H1 (cell line): ENCODE measurements around the gene PXDN. TPM values are rescaled to one million over a fixed set of nuclear protein-coding genes. Genes with fewer than 3 reads are reported as not detected.

ENCODE experiments used
- CTCF ChIA-PET: fragments of 300-600 bp; sonication (Branson Sonifier 250); formaldehyde crosslinking; loops from one replicate; lab custom pipeline; 2021; ENCODE audit not compliant: partially characterized antibody; lab: Charles Lee
- POLR2A ChIA-PET: fragments of 300-600 bp; sonication (Branson Sonifier 250); formaldehyde crosslinking; loops from one replicate; lab custom pipeline; 2021; ENCODE audit warnings: inconsistent platforms; ENCODE audit not compliant: partially characterized antibody; lab: Charles Lee
- DNase-seq, 2 experiments: peaks; one replicate each; pipeline versions ENCODE4 v3.0.0 to v3.0.0-alpha.2; 2010 to 2022; ENCODE audit warnings: low spot score in 2 of 2, low read depth in 1 of 2, mixed read lengths in 1 of 2
- FAIRE-seq: peaks from 2 replicates; lab custom pipeline; 2011; peaks lifted over from hg19 to GRCh38; lab: Jason Lieb, UNC
- H2AFZ ChIP-seq: 2 replicates; pipeline ENCODE4 v1.8.1; 2012; ENCODE audit warnings: low read length, inconsistent platforms
- H2AK5ac ChIP-seq: 2 replicates; pipeline ENCODE4 v1.6.1; 2013; ENCODE audit warnings: low read depth, low read length
- H2BK120ac ChIP-seq: replicated peaks from 2 replicates; pipeline ENCODE3; 2013; ENCODE audit warnings: low read depth, low read length, inconsistent platforms
- H2BK12ac ChIP-seq: 2 replicates; pipeline ENCODE4 v1.6.1; 2013; ENCODE audit warnings: low read depth, low read length
- H2BK15ac ChIP-seq: 2 replicates; pipeline ENCODE4 v1.6.1; 2013; ENCODE audit warnings: low read length
- H2BK20ac ChIP-seq: 2 replicates; pipeline ENCODE4 v1.6.1; 2013; ENCODE audit warnings: low read length
- H2BK5ac ChIP-seq: 2 replicates; pipeline ENCODE4 v1.6.1; 2013; ENCODE audit warnings: low read depth, low read length
- H3K14ac ChIP-seq: 2 replicates; pipeline ENCODE4 v1.6.1; 2013; ENCODE audit warnings: inconsistent platforms; ENCODE audit not compliant: insufficient read length
- H3K18ac ChIP-seq: 2 replicates; pipeline ENCODE4 v1.6.1; 2013; ENCODE audit warnings: low read length; ENCODE audit errors: extremely low read depth
- H3K23ac ChIP-seq: 2 replicates; pipeline ENCODE4 v1.6.1; 2013; ENCODE audit warnings: inconsistent platforms; ENCODE audit not compliant: insufficient read length
- H3K23me2 ChIP-seq: 2 replicates; pipeline ENCODE4 v1.6.1; 2013; ENCODE audit warnings: low read depth, low read length
- H3K27ac ChIP-seq: 2 replicates; pipeline ENCODE4 v1.6.1; 2011; ENCODE audit warnings: low read depth, low read length, inconsistent platforms
- H3K27me3 ChIP-seq, 4 experiments: replicated peaks in 1 of 4; 1 replicate in 1 of 4; 2 replicates in 3 of 4; pipeline versions ENCODE4 v1.6.1 to v1.8.1; 2011 to 2013; ENCODE audit warnings: low read length in 3 of 4, mild to moderate bottlenecking in 3 of 4, inconsistent platforms in 2 of 4, mixed read lengths in 2 of 4, moderate library complexity in 1 of 4; ENCODE audit not compliant: control insufficient read depth in 3 of 4, insufficient read depth in 3 of 4; ENCODE audit errors: extremely low read depth in 1 of 4
- H3K36me3 ChIP-seq, 4 experiments: 2 replicates each; pipeline versions ENCODE4 v1.6.1 to v1.8.1; 2011 to 2013; ENCODE audit warnings: mild to moderate bottlenecking in 4 of 4, low read length in 3 of 4, moderate library complexity in 2 of 4, control low read depth in 1 of 4, inconsistent platforms in 1 of 4; ENCODE audit not compliant: insufficient read depth in 4 of 4, control insufficient read depth in 2 of 4
- H3K4ac ChIP-seq: replicated peaks from 2 replicates; pipeline ENCODE3; 2013; ENCODE audit warnings: low read length, low read depth, mixed read lengths, inconsistent platforms; ENCODE audit not compliant: insufficient read length
- H3K4me1 ChIP-seq, 4 experiments: replicated peaks in 1 of 4; 1 replicate in 1 of 4; 2 replicates in 3 of 4; pipeline versions ENCODE4 v1.6.1 to v1.8.1; 2011 to 2013; ENCODE audit warnings: low read length in 3 of 4, inconsistent platforms in 2 of 4, mixed read lengths in 1 of 4; ENCODE audit not compliant: insufficient read depth in 4 of 4, control insufficient read depth in 3 of 4
- H3K4me2 ChIP-seq, 2 experiments: 2 replicates each; pipeline versions ENCODE4 v1.6.1 to v1.8.1; 2011 to 2013; ENCODE audit warnings: low read depth in 2 of 2, low read length in 2 of 2, control low read depth in 1 of 2, inconsistent platforms in 1 of 2, mild to moderate bottlenecking in 1 of 2; ENCODE audit not compliant: insufficient read depth in 1 of 2
- H3K4me3 ChIP-seq, 4 experiments: fragments of 200-600, 300-600 bp in 1 of 4; sonication (generic), shearing (Covaris generic), sonication (Bioruptor Twin) in 1 of 4; 2 replicates each; pipeline versions ENCODE4 v1.5.1 to v1.8.1; 2011 to 2016; ENCODE audit warnings: low read length in 4 of 4, low read depth in 3 of 4, control low read depth in 2 of 4, inconsistent platforms in 2 of 4, mild to moderate bottlenecking in 2 of 4, mixed read lengths in 1 of 4, moderate library complexity in 1 of 4; ENCODE audit not compliant: insufficient read depth in 2 of 4; ENCODE audit errors: extremely low read depth in 1 of 4
- H3K56ac ChIP-seq: replicated peaks from 2 replicates; pipeline ENCODE3; 2013; ENCODE audit warnings: low read depth, mild to moderate bottlenecking, mixed read lengths, low read length, inconsistent platforms; ENCODE audit not compliant: insufficient read length
- H3K79me1 ChIP-seq: 2 replicates; pipeline ENCODE4 v1.6.1; 2013; ENCODE audit warnings: low read depth, low read length, control low read depth
- H3K79me2 ChIP-seq, 2 experiments: 2 replicates each; pipeline versions ENCODE4 v1.6.1 to v1.8.1; 2012 to 2013; ENCODE audit warnings: low read length in 2 of 2, mild to moderate bottlenecking in 2 of 2, inconsistent platforms in 1 of 2; ENCODE audit not compliant: insufficient read depth in 2 of 2, control insufficient read depth in 1 of 2
- H3K9ac ChIP-seq, 4 experiments: replicated peaks in 1 of 4; 1 replicate in 1 of 4; 2 replicates in 3 of 4; pipeline versions ENCODE4 v1.6.1 to v1.8.1; 2011 to 2013; ENCODE audit warnings: low read depth in 3 of 4, low read length in 3 of 4, control low read depth in 2 of 4, mild to moderate bottlenecking in 2 of 4, moderate library complexity in 2 of 4, inconsistent platforms in 1 of 4; ENCODE audit errors: extremely low read depth in 1 of 4
- H3K9me3 ChIP-seq, 2 experiments: 2 replicates each; pipeline versions ENCODE4 v1.6.1 to v1.8.1; 2012 to 2013; ENCODE audit warnings: mild to moderate bottlenecking in 2 of 2, moderate library complexity in 2 of 2, control low read depth in 1 of 2, inconsistent platforms in 1 of 2, low read depth in 1 of 2, low read length in 1 of 2, mixed read lengths in 1 of 2; ENCODE audit not compliant: insufficient read depth in 2 of 2
- H4K20me1 ChIP-seq, 2 experiments: replicated peaks in 1 of 2; 2 replicates each; pipeline versions ENCODE3 to v1.8.1; 2011 to 2013; ENCODE audit warnings: inconsistent platforms in 2 of 2, low read length in 2 of 2, mild to moderate bottlenecking in 1 of 2; ENCODE audit not compliant: insufficient read depth in 2 of 2, control insufficient read depth in 1 of 2
- H4K5ac ChIP-seq: 2 replicates; pipeline ENCODE4 v1.6.1; 2013; ENCODE audit warnings: low read length, low read depth, mixed read lengths, inconsistent platforms; ENCODE audit not compliant: insufficient read length
- H4K8ac ChIP-seq: 2 replicates; pipeline ENCODE4 v1.8.0; 2013; ENCODE audit warnings: mild to moderate bottlenecking, moderate library complexity, low read length, inconsistent platforms; ENCODE audit not compliant: insufficient read depth; ENCODE audit errors: extremely low read depth
- H4K91ac ChIP-seq: replicated peaks from 2 replicates; pipeline ENCODE3; 2013; ENCODE audit warnings: low read length, mixed read lengths, inconsistent platforms; ENCODE audit not compliant: insufficient read length
- MAFK ChIP-seq: IDR thresholded peaks from 2 replicates; pipeline ENCODE4 v1.6.1; 2012; ENCODE audit warnings: low read depth, mild to moderate bottlenecking, improper control_type of control experiment, low read length
- WGBS, 2 experiments: shearing (Covaris generic) in 1 of 2; methylation state at CpG; one replicate each; pipeline versions ENCODE4 v1.1.6 to v1.1.7; 2013 to 2015; ENCODE audit warnings: low lambda C conversion rate in 2 of 2, mixed read lengths in 2 of 2, inconsistent platforms in 1 of 2, low coverage in 1 of 2, missing lambda C conversion rate in 1 of 2; ENCODE audit not compliant: insufficient replicate concordance in 2 of 2, insufficient coverage in 1 of 2, insufficient read length in 1 of 2; ENCODE audit errors: extremely low coverage in 1 of 2, missing lambda C conversion rate in 1 of 2; 5-methylcytosine and 5-hydroxymethylcytosine counted together
- polyA plus RNA-seq, 7 experiments: library from polyadenylated mRNA; depleted of rRNA in 3 of 7; stranded (reverse) in 5 of 7; unstranded in 2 of 7; fragments of >200 nt in 5 of 7; fragments of 200-250 nt in 2 of 7; gene quantifications; 1 replicate in 5 of 7; 2 replicates in 1 of 7; 4 replicates in 1 of 7; pipeline versions ENCODE4 v1.2.1 to v1.2.3, GENCODE V29; 2011 to 2013; ENCODE audit warnings: missing spikeins in 2 of 7, mixed read lengths in 2 of 7
- total RNA-seq: library from RNA; stranded (reverse); fragmentation: NEBNext Ultra II Directional; extraction: Animal tissue kit (Norgen Biotek cat#: 25700); gene quantifications from 2 replicates; pipeline ENCODE4 v1.2.1, GENCODE V29; 2021

The PXDN gene
- total and polyA plus RNA-seq, 2 of the 8 experiments (the other 6 are each of a cell fraction or from before 2014, with no cell fraction given), result 104 to 141 TPM

GRCh38 chr2:1598800-1599199 lies 145.5 kb downstream of the PXDN start:
- WGBS, 2 experiments, result 86% methylated on average over 10 of the region's 10 CpGs; no CpG with 5 or more reads in 1 of the 2 experiments
- H3K4me2 ChIP-seq, result no peak overlapping the region

More at GRCh38 chr2:1598800-1599199, 145.5 kb downstream of the PXDN start:
- FAIRE-seq (no peak), DNase-seq (no peak)
- Histone ChIP-seq H3K18ac (no peak overlapping the region), H3K36me3 (no peaks in the 10 kb centered on the region; a peak in 1 of 8 replicates), H2BK15ac (no peak overlapping the region), H3K23me2 (peaks cover 18% of the 10 kb centered on the region), H4K91ac (no peak overlapping the region), H3K4me1 (peaks cover 0 to 3% (median under 1%) of the 10 kb centered on the region in 4 experiments; a peak in 2 of 7 replicates), H4K8ac (no peak overlapping the region), H4K20me1 (peaks cover 0 to 12% of the 10 kb centered on the region in 2 experiments), H2BK20ac (no peak overlapping the region), H3K79me1 (peaks cover 3% of the 10 kb centered on the region), H3K27ac (no peak overlapping the region), H4K5ac (no peak overlapping the region), H3K27me3 (no peaks in the 10 kb centered on the region), H2AK5ac (no peak overlapping the region), H3K23ac (no peak overlapping the region)
- POLR2A ChIA-PET, result interaction anchor here (0.9 to 2.7 kb wide), 7 partner anchors 8 to 152 kb away, joined by 3 to 13 read pairs (median 5); no protein-coding TSS in a partner anchor
- no peak for TF ChIP-seq MAFK
- TF ChIP-seq, all 59 proteins: peak for 0
- Histone ChIP-seq H2BK5ac (no peak overlapping the region), H2AFZ (no peak overlapping the region), H3K4ac (no peak overlapping the region), H3K56ac (no peak overlapping the region), H2BK120ac (no peak overlapping the region), H3K4me3 (no peak overlapping the region), H3K9ac (no peak overlapping the region), H3K79me2 (no peaks in the 10 kb centered on the region), H3K14ac (no peak overlapping the region), H3K9me3 (peaks cover 0 to 3% of the 10 kb centered on the region in 2 experiments; a peak in 1 of 4 replicates), H2BK12ac (no peak overlapping the region)
- CTCF ChIA-PET, result interaction anchor here (0.9 to 1.9 kb wide), 8 partner anchors 9 to 80 kb away, joined by 3 to 7 read pairs (median 4); no protein-coding TSS in a partner anchor
